SKM-1 treated with dmso at 0.1 percent for 144 hours (cell line): ENCODE results near the gene SSC4D.
A peak's percentile ranks its signal among the peaks of the same experiment; 100 is the strongest.
"Not testable (repeated sequence)": the region's sequence is repeated elsewhere in the genome, so short reads cannot be mapped to it uniquely, and the experiment has no call there.

Source experiments
- DNase-seq: peaks from one replicate; lab custom pipeline; 2025; ENCODE audit not compliant: unreplicated experiment; lab: John Stamatoyannopoulos, UW

Gene SSC4D

DNA sequence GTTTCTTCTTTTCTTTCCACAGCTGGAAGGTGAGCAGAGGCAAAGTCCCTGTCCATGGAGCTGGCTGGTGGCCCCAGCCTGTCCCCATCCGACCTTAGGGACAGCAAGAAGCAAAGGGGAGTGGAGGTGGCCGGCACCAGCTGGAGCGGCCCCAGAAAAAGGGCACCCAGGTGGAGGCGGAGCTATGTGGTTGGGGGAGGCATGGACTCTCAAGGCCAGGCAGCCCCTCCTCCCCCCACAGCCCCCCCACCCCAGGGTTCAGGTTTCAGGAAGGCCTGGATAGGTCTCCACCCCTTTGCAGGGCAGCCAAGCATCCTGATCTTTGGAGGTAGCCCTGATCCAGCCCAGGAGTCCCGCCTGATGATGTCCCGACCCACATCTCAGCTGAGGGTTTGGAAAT, at the start of gene SSC4D:
SSC4D (minus strand) TSS at position 161 of the 400 bp plus-strand sequence. CDS start 5,258 bp downstream, outside the sequence.
- no peak for DNase-seq

- DNase-seq, result not testable (repeated sequence)
These were observed 49.0 kb upstream of the SSC4D start for GRCh38 chr7:76458504-76458903.

DNA sequence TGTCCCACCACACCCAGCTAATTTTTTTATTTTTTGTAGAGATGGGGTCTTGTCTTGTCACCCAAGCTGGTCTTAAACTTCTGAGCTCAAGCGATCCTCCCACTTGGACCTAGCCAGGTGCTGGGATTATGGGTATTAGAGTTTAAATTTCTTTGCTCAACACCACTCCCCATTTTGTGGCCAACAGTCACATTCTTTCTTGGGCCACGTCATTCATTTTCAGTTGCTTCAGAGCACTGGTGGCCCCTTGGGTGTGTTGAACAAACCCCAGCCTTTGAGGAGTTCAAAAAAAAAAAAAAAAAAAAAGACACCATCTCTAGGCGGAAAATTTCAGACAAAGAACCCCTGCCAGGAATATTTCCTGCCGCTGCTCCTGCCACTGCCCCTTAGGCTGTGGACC, 47.5 kb upstream of the SSC4D start:
- DNase-seq, result not testable (repeated sequence)

DNA sequence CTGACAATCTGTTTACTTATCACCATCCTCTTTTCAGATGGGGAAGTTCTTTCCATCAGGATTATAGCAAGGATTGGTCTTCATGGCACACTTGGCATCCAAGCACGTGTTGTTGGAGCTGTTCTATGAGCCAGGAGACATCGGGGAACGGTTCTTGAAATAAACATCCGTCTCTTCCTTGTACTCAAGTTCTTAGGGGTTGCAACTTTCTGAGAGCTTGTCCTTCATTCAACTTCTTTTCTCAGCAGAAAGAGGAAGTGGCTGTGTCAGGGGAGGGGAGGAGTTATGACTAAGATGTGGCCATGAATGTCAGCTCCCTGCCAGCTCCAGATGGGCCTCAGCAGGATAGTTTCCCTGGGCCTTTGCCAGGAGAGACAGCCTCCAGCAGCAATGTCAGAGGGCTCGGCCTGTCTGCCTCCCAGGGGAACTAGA, 36.1 kb upstream of the SSC4D start:
- DNase-seq, result peak; percentile 45

DNA sequence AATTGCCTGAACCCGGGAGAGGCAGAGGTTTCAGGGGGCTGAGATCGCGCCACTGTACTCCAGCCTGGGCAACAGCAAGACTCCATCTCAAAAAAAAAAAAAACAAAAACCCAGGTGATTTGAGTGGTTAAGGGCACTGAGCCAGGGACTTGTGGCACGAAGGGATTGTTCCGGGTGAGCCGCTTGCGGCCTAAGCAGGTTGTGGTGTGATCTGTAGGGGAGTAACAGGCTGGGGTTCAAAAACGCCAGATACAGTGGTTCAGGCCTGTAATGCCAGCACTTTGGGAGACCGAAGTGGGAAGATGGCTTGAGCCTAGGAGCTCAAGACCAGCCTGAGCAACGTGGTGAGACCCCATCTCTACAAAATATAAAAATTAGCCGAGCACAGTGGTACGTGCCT, 34.3 kb upstream of the SSC4D start:
- not testable (repeated sequence) for DNase-seq

- DNase-seq, result not testable (repeated sequence)
These were observed 33.4 kb upstream of the SSC4D start for GRCh38 chr7:76442664-76443446.

- DNase-seq, result not testable (repeated sequence)
These were observed 32.3 kb upstream of the SSC4D start for GRCh38 chr7:76441792-76442191.

- DNase-seq, result not testable (repeated sequence)
These were observed 30.9 kb upstream of the SSC4D start for GRCh38 chr7:76440404-76440803.

DNA sequence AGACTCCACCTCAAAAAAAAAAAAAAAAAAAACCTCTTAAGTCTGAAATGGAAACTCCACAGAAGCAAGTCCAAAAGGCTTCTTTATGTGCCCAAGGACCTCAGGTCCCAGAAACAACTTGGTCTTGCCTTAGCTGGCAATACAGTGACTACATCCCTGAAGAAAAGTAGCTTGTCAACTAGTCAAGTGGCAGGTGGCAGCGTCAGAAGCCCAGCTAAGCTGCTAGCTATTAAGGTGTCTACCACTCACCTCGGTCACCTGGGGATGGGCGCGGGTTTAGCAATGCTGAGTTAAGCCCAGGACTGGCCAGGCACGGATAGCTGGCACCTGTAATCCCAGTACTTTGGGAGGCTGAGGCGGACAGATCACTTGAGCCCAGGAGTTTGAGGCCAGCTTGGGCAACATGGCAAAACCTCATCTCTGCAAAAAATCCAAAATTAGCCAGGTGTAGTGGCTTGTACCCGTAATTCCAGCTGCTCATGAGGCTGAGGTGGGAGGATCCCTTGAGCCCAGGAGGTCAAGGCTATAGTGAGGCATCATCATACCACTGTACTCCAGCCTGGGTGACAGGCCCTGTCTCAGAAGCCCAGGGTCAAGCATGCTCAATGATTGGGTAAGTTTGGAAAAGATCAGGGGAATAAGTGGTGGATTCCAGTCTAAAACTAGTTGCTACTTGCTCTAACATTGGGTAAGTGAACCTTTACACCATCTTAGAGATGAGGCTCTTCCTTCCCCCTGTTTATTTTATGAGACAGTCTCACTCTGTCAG, 29.8 kb upstream of the SSC4D start:
- DNase-seq, result not testable (repeated sequence)

DNA sequence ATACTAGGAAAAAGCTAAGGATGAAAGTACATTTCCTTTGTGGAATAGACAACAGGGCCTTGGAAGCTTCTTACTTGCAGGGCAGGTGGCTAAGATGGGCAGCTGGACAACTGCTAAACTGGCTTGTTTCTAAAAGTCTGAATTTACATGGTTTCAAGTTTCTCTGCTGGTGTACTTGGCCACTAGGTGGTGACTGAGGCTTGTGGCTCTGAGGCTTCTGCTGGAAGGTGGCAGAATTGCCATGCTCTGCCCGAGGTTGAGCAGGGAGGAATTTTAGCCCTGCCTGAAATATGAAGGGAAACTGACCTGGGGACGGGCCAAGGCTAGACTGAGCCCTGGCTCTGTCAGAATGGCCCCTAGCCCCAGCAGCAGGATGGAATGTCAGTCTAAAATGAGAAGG, 28.4 kb upstream of the SSC4D start:
- DNase-seq, result peak; percentile 44

GRCh38 chr7:76430836-76431235, 21.3 kb upstream of the SSC4D start:
- no peak for DNase-seq

DNA sequence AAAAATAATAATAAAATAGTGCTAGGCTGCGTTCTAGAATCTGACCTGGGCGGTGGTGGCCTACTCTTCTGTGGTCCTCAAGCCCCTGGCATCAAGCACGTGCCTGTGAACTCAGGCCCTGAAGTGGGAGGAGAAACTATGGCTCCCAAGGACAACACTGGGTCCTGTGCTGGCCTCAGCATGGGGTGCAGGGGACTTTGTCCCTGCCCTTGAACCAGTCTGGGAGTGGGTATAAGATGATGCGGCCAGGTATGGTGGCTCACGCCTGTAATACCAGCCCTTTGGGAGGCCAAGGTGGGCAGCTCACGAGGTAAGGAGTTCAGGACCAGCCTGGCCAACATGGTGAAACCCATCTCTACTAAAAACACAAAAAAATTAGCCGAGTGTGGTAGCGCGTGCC, 20.7 kb upstream of the SSC4D start:
- no peak for DNase-seq

- peak; percentile 36 for DNase-seq
These were observed 19.6 kb upstream of the SSC4D start for GRCh38 chr7:76428868-76429805.

DNA sequence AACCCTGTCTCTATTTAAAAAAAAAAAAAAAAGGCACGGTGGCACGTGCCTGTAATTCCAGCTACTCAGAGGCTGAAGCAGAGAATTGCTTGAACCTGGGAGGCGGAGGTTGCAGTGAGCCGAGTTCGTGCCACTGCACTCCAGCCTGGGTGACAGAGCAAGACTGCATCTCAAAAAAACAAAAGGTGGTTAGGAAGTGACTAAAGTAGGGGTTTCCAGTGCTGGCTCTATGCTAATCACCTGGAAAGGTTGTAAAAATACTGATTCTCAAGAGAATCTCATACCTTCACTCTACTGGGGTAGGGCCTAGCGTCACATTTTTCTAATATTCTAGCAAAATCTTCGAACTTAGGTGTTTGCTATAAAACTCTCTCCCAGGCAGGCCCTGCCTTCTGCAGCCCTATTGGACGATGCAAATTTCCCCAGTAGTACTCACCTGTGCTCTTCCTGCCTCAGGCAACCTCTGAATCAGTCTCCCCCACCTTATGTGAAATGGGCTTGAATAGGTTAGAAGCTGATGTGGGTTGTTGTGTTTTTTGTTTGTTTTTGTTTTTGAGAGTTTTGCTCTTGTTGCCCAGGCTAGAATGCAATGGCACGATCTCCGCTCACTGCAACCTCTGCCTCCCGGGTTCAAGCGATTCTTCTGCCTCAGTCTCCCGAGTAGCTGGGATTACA, 18.8 kb upstream of the SSC4D start:
- DNase-seq, result no peak

- DNase-seq, result no peak
These were observed 18.1 kb upstream of the SSC4D start for GRCh38 chr7:76427635-76428034.

DNA sequence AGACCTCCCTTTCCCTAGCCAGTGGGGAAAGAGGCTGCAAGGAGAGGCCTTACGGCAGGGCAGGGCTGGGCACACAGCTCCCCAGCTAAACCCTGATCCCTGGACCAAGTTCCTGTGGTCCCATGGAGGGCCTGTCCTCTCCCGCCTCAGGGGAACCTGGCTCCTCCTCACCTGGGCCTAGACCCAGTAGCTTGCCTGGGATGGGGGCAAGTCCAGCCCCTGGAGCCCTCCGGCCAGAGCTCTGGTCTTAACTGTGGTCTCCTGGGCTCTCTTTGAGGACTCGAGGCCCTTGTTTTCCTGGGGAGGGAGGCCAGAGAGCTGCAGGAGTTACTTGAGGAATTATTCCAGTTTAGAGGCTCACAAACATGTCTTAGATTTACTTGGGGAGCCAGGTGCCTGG, 16.7 kb upstream of the SSC4D start:
- DNase-seq, result no peak

DNA sequence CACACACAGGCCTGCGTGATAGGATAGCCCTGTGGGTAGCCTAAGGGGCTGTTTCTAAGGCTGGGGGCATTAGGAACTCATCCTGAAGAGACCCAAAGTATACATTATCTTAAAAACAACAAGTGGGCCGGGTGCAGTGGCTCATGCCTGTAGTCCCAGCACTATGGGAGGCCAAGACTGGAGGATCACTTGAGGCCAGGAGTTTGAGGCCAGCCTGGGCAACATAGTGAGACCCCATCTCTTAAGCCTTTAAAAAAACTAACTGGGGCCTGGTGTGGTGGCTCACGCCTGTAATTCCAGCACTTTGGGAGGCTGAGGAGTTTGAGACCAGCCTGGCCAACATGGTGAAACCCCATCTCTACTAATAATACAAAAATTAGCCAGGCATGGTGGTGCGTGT, 16.1 kb upstream of the SSC4D start:
- DNase-seq, result not testable (repeated sequence)

GRCh38 chr7:76425156-76425555, 15.7 kb upstream of the SSC4D start:
- DNase-seq, result no peak

- DNase-seq, result no peak
These were observed 15.1 kb upstream of the SSC4D start, which contains the start of gene ZP3 for GRCh38 chr7:76424413-76425111. Gene ZP3, plus strand, starts transcription at chr7:76424950. Its CDS starts 15 bp downstream, at chr7:76424965.
